Suprapubic skin (tissue), 4 donors: ENCODE measurements around the gene ARAP2.

Source experiments
- CTCF ChIP-seq, 2 donors: fragments of 200-600 bp in 1 of 2; fragments of 450-650 bp in 1 of 2; sonication (generic) in 1 of 2; IDR thresholded peaks; one replicate each; pipeline ENCODE4 v1.5.1; 2016 to 2019; ENCODE audit warnings: antibody characterized with exemption in 2 of 2, mild to moderate bottlenecking in 1 of 2, moderate library complexity in 1 of 2
- EP300 ChIP-seq: sonication (generic); formaldehyde crosslinking; IDR thresholded peaks from one replicate; pipeline ENCODE4 v1.6.1; 2017; ENCODE audit warnings: antibody characterized with exemption
- POLR2A ChIP-seq, 2 donors: fragments of 450-650 bp; IDR thresholded peaks; one replicate each; pipeline ENCODE4 v1.6.1; 2017; ENCODE audit warnings: antibody characterized with exemption in 2 of 2, mild to moderate bottlenecking in 2 of 2, moderate library complexity in 2 of 2
- POLR2AphosphoS5 ChIP-seq, 3 donors: sonication (generic); formaldehyde crosslinking; IDR thresholded peaks; one replicate each; pipeline ENCODE4 v1.6.1; 2017; ENCODE audit warnings: antibody characterized with exemption in 3 of 3

DNA sequence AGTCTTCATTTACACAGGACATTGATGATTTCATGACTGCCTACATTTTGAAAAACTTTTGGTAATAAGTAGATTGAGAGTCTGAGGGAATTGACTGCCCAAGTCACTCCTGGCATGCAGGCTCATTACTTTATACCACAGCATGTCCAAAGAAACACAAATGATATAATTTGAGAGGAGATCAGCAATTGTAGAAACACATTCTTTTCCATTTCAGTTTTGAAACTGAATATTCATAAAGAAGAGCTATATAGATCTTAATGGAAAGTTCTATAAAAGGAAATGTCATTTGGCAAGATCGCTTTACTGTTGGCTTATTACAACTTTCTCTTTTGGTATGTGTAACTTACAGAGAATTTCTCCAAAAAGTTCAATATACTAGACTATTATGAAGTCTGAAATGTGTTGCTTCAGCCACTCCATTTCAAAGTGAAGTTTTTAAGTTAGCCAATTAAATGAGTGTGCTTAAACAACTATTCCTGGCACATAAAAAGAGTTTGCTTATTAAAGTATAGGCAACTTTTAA is 158.0 kb downstream of the ARAP2 start:
- no peak for TF ChIP-seq CTCF (IDR thresholded peaks at IDR 0.05)
- no peak for TF ChIP-seq POLR2AphosphoS5 (IDR thresholded peaks at IDR 0.05)
- TF ChIP-seq EP300, result no peak
- no peak for TF ChIP-seq POLR2A (IDR thresholded peaks at IDR 0.05)
